Activated naive CD4-positive, alpha-beta T cell treated with anti-CD3 and anti-CD28 coated beads, Interleukin-2, amount 10 ng/mL, durations not matched to agents 7 days and 5 days (primary cell): Measurements from ENCODE around the gene MUC4.

Source experiments
- CTCF ChIA-PET: fragments of 350-600 bp; sonication (Branson Sonifier 250); formaldehyde crosslinking; loops from one replicate; lab custom pipeline; 2021; ENCODE audit warnings: antibody characterized with exemption; lab: Charles Lee
- DNase-seq: peaks from one replicate; pipeline ENCODE4 v3.0.0-alpha.2; 2020
- H3K27ac Mint-ChIP-seq: one replicate; pipeline ENCODE4 v1.8.0; 2021; ENCODE audit warnings: mild to moderate bottlenecking, moderate library complexity, mixed read lengths
- H3K27me3 Mint-ChIP-seq: one replicate; pipeline ENCODE4 v1.8.0; 2021; ENCODE audit warnings: mild to moderate bottlenecking, mixed read lengths
- H3K36me3 Mint-ChIP-seq: one replicate; pipeline ENCODE4 v1.8.0; 2021; ENCODE audit warnings: mixed read lengths
- H3K4me1 Mint-ChIP-seq: one replicate; pipeline ENCODE4 v1.8.0; 2021; ENCODE audit warnings: mixed read lengths
- H3K4me3 Mint-ChIP-seq: one replicate; pipeline ENCODE4 v1.8.0; 2021; ENCODE audit warnings: mild to moderate bottlenecking, moderate library complexity, mixed read lengths
- H3K9me3 Mint-ChIP-seq: one replicate; pipeline ENCODE4 v1.8.0; 2021; ENCODE audit warnings: mixed read lengths

Gene MUC4

GRCh38 chr3:195761567-195762248, 50.0 kb downstream of the MUC4 start:
- DNase-seq: peak; percentile 31
- H3K36me3 Mint-ChIP-seq: peaks cover 1% of the 10 kb centered on the region
- CTCF ChIA-PET: no interaction called here
- H3K27ac Mint-ChIP-seq: no peak overlapping the region
- peaks cover 91% of the 10 kb centered on the region for H3K27me3 Mint-ChIP-seq
- peaks cover 7% of the 10 kb centered on the region for H3K4me1 Mint-ChIP-seq
- no peak overlapping the region for H3K4me3 Mint-ChIP-seq
- H3K9me3 Mint-ChIP-seq: no peaks in the 10 kb centered on the region

- Mint-ChIP-seq H3K4me3 (no peak overlapping the region), H3K36me3 (peaks cover 1% of the 10 kb centered on the region), H3K9me3 (no peaks in the 10 kb centered on the region), H3K4me1 (peaks cover 9% of the 10 kb centered on the region), H3K27ac (no peak overlapping the region), H3K27me3 (peaks cover 95% of the 10 kb centered on the region)
- CTCF ChIA-PET: interaction anchor here (1.1 kb wide), 1 partner anchor 90 kb away, joined by 5 read pairs; no protein-coding TSS in a partner anchor
- DNase-seq: peak; percentile 4
Observed at GRCh38 chr3:195761123-195761566, 50.6 kb downstream of the MUC4 start.

- H3K27ac Mint-ChIP-seq: no peak overlapping the region
- peaks cover 92% of the 10 kb centered on the region for H3K27me3 Mint-ChIP-seq
Observed at GRCh38 chr3:195760345-195761122, 51.2 kb downstream of the MUC4 start.

GRCh38 chr3:195758721-195759353, 52.9 kb downstream of the MUC4 start:
- no peak overlapping the region for H3K4me3 Mint-ChIP-seq
- peaks cover 81% of the 10 kb centered on the region for H3K27me3 Mint-ChIP-seq
- CTCF ChIA-PET: interaction anchor here (0.7 kb wide), 1 partner anchor 11 kb away, joined by 3 read pairs; no protein-coding TSS in a partner anchor
- H3K27ac Mint-ChIP-seq: no peak overlapping the region
- H3K9me3 Mint-ChIP-seq: no peaks in the 10 kb centered on the region
- DNase-seq: peak; percentile 14
- peaks cover 14% of the 10 kb centered on the region for H3K4me1 Mint-ChIP-seq
- peaks cover 1% of the 10 kb centered on the region for H3K36me3 Mint-ChIP-seq

More at GRCh38 chr3:195760345-195761122, 51.2 kb downstream of the MUC4 start:
- H3K9me3 Mint-ChIP-seq: no peaks in the 10 kb centered on the region
- CTCF ChIA-PET: interaction anchor here (1.1 kb wide), 1 partner anchor 90 kb away, joined by 5 read pairs; no protein-coding TSS in a partner anchor
- H3K36me3 Mint-ChIP-seq: peaks cover 1% of the 10 kb centered on the region
- peak; percentile 13 for DNase-seq
- H3K4me3 Mint-ChIP-seq: no peak overlapping the region
- H3K4me1 Mint-ChIP-seq: peaks cover 14% of the 10 kb centered on the region

- H3K27ac Mint-ChIP-seq: no peak overlapping the region
- peaks cover 12% of the 10 kb centered on the region for H3K4me1 Mint-ChIP-seq
- DNase-seq: no peak
- H3K9me3 Mint-ChIP-seq: no peaks in the 10 kb centered on the region
- H3K36me3 Mint-ChIP-seq: no peaks in the 10 kb centered on the region
- CTCF ChIA-PET: no interaction called here
- H3K27me3 Mint-ChIP-seq: peaks cover 70% of the 10 kb centered on the region
- H3K4me3 Mint-ChIP-seq: no peak overlapping the region
Observed at GRCh38 chr3:195757827-195758226, 53.9 kb downstream of the MUC4 start.

GRCh38 chr3:195757438-195757770, 54.3 kb downstream of the MUC4 start:
- CTCF ChIA-PET: no interaction called here
- Mint-ChIP-seq H3K9me3 (no peaks in the 10 kb centered on the region), H3K27ac (no peak overlapping the region), H3K36me3 (no peaks in the 10 kb centered on the region), H3K27me3 (peaks cover 66% of the 10 kb centered on the region), H3K4me3 (no peak overlapping the region), H3K4me1 (peaks cover 12% of the 10 kb centered on the region)
- no peak for DNase-seq

GRCh38 chr3:195755791-195756676, 55.7 kb downstream of the MUC4 start:
- Mint-ChIP-seq H3K36me3 (no peaks in the 10 kb centered on the region), H3K9me3 (no peaks in the 10 kb centered on the region), H3K4me3 (no peak overlapping the region), H3K27me3 (peaks cover 54% of the 10 kb centered on the region), H3K27ac (no peak overlapping the region), H3K4me1 (peaks cover 9% of the 10 kb centered on the region)
- peak; percentile 44 for DNase-seq
- CTCF ChIA-PET: interaction anchor here (1.3 kb wide), 1 partner anchor 94 kb away, joined by 3 read pairs; no protein-coding TSS in a partner anchor

- no peaks in the 10 kb centered on the region for H3K9me3 Mint-ChIP-seq
- H3K27ac Mint-ChIP-seq: no peak overlapping the region
- no peak for DNase-seq
- H3K4me3 Mint-ChIP-seq: no peak overlapping the region
- H3K4me1 Mint-ChIP-seq: peaks cover 9% of the 10 kb centered on the region
- H3K27me3 Mint-ChIP-seq: peaks cover 48% of the 10 kb centered on the region
- CTCF ChIA-PET: interaction anchor here (1.3 kb wide), 1 partner anchor 95 kb away, joined by 3 read pairs; no protein-coding TSS in a partner anchor
- H3K36me3 Mint-ChIP-seq: no peaks in the 10 kb centered on the region
Observed at GRCh38 chr3:195755391-195755790, 56.3 kb downstream of the MUC4 start.

- Mint-ChIP-seq H3K9me3 (no peaks in the 10 kb centered on the region), H3K4me1 (peaks cover 9% of the 10 kb centered on the region), H3K36me3 (no peaks in the 10 kb centered on the region), H3K27me3 (peaks cover 43% of the 10 kb centered on the region), H3K4me3 (no peak overlapping the region), H3K27ac (no peak overlapping the region)
- CTCF ChIA-PET: no interaction called here
- DNase-seq: no peak
Observed at GRCh38 chr3:195754906-195755305, 56.8 kb downstream of the MUC4 start.

- Mint-ChIP-seq H3K27ac (no peak overlapping the region), H3K4me3 (no peak overlapping the region), H3K9me3 (no peaks in the 10 kb centered on the region), H3K27me3 (peaks cover 35% of the 10 kb centered on the region), H3K4me1 (peaks cover 9% of the 10 kb centered on the region), H3K36me3 (no peaks in the 10 kb centered on the region)
- CTCF ChIA-PET: no interaction called here
- DNase-seq: no peak
Observed at GRCh38 chr3:195754141-195754540, 57.6 kb downstream of the MUC4 start.

GRCh38 chr3:195753581-195753980, 58.1 kb downstream of the MUC4 start:
- no peak for DNase-seq
- CTCF ChIA-PET: no interaction called here
- Mint-ChIP-seq H3K4me3 (no peak overlapping the region), H3K4me1 (peaks cover 14% of the 10 kb centered on the region), H3K9me3 (no peaks in the 10 kb centered on the region), H3K36me3 (no peaks in the 10 kb centered on the region), H3K27me3 (peaks cover 33% of the 10 kb centered on the region), H3K27ac (no peak overlapping the region)

- Mint-ChIP-seq H3K4me3 (no peak overlapping the region), H3K27me3 (peaks cover 33% of the 10 kb centered on the region), H3K4me1 (peaks cover 15% of the 10 kb centered on the region), H3K36me3 (no peaks in the 10 kb centered on the region), H3K9me3 (no peaks in the 10 kb centered on the region), H3K27ac (no peak overlapping the region)
- CTCF ChIA-PET: no interaction called here
- no peak for DNase-seq
Observed at GRCh38 chr3:195752546-195753331, 59.0 kb downstream of the MUC4 start.

- no peak overlapping the region for H3K27ac Mint-ChIP-seq
- no peaks in the 10 kb centered on the region for H3K9me3 Mint-ChIP-seq
- no peak overlapping the region for H3K4me3 Mint-ChIP-seq
- peaks cover 18% of the 10 kb centered on the region for H3K4me1 Mint-ChIP-seq
- H3K36me3 Mint-ChIP-seq: no peaks in the 10 kb centered on the region
- CTCF ChIA-PET: no interaction called here
- no peak for DNase-seq
- H3K27me3 Mint-ChIP-seq: peaks cover 30% of the 10 kb centered on the region
Observed at GRCh38 chr3:195752066-195752465, 59.7 kb downstream of the MUC4 start.
